ENCODE data around the gene GOSR2.

DNA sequence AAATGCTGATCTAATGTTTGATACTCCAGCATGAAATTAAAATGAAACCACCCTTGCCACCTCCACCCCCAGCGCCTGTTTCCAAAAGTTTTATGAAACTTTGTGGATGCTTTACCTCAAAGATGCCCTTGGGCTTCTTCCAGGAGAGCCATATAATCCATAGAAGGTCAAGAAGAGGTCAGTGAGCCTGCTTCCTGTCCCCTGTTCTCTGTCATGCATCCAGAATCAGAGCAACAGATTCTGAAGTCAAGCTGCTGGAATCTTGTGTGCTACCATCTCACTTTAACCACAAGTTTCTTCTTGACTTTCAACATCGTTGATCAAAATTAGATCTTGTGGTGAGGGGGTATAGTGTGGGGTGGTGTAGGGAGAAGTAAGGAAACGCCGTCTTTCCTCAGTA, 8.6 kb downstream of the GOSR2 start:
- TF ChIP-seq, protein P1, sequence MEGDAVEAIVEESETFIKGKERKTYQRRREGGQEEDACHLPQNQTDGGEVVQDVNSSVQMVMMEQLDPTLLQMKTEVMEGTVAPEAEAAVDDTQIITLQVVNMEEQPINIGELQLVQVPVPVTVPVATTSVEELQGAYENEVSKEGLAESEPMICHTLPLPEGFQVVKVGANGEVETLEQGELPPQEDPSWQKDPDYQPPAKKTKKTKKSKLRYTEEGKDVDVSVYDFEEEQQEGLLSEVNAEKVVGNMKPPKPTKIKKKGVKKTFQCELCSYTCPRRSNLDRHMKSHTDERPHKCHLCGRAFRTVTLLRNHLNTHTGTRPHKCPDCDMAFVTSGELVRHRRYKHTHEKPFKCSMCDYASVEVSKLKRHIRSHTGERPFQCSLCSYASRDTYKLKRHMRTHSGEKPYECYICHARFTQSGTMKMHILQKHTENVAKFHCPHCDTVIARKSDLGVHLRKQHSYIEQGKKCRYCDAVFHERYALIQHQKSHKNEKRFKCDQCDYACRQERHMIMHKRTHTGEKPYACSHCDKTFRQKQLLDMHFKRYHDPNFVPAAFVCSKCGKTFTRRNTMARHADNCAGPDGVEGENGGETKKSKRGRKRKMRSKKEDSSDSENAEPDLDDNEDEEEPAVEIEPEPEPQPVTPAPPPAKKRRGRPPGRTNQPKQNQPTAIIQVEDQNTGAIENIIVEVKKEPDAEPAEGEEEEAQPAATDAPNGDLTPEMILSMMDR (IDR thresholded peaks at IDR 0.05) = no peak
- no peak for TF ChIP-seq POLR2A (IDR thresholded peaks at IDR 0.05)
